Esophagus mucosa (tissue), 1 donor: ENCODE measurements around the gene HNRNPLL. TPM values are rescaled to one million over a fixed set of nuclear protein-coding genes. Genes with fewer than 3 reads are reported as not detected.
"Not testable (repeated sequence)": the region's sequence is repeated elsewhere in the genome, so short reads cannot be mapped to it uniquely, and the experiment has no call there.

Source experiments
- ATAC-seq: fragments of 200-7000 bp; cut with Tn5 transposase; one replicate; pipeline ENCODE4 v1.9.1; 2020
- total RNA-seq: library from RNA; stranded (reverse); gene quantifications from one replicate; pipeline ENCODE4 v1.2.4, GENCODE V29; 2023
- donor health status: DM: yes; HTN: yes; CAD: no.

The HNRNPLL gene
- total RNA-seq, 1 donor from 2014 or later, result 14.2 TPM

DNA sequence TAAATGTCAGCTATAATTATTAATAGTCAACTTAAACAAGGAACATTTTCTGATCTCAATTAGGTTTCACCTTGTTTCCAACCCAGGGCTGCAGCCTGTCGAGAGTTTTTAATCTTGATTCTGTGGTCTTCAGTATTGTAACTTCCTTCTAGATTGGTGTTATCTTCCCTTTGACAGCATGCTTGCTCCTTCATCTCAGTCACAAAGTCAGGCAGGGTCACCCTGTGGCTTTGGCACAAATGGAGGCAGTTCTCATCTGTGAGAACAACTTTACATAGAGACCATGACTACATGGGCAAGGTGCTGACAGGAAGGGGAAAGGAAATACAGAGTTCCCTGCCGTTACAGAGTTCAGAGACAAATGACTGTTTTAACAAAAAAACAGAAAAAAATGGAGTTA is 50.5 kb downstream of the HNRNPLL start:
- ATAC-seq, result no peak

DNA sequence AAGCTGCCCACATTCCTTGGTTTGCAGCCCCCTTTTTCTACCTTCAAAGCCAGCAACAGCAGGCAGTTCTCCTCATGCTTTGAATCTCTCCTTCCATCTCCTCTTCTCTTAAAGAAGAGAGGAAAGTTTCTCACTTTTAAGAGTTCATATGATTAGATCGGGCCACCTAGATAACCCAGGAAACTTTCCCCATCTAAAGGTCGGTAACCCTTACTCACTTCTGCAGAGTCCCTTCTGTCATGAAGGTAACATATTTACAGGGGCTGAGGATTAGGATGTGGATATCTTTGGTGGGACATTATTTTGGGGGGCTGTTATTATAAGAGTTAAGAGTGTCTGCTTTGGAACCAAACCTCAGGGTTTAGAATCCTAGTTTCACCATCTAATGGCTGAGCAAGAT is 51.0 kb downstream of the HNRNPLL start:
- ATAC-seq, result no peak

DNA sequence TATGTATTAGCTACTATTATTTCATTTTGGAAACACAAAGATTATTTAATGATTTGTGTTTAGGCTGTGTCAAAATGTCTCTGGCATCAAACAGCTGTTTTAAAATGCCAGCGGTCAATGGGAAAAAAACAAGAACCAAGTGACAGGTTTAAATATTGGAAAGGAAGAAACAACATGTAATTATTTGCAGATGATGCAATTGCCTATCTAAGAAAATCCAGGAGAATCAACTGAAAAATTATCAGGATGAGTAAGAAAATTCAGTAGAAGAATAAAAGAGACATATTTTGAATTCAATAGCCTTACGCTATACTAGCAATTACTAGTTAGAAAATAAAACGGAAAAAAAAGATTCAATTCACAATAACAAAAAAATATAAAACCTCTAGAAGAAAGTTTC is 51.6 kb downstream of the HNRNPLL start:
- no peak for ATAC-seq

- no peak for ATAC-seq
Measured at GRCh38 chr2:38549851-38550250, 52.9 kb downstream of the HNRNPLL start.

DNA sequence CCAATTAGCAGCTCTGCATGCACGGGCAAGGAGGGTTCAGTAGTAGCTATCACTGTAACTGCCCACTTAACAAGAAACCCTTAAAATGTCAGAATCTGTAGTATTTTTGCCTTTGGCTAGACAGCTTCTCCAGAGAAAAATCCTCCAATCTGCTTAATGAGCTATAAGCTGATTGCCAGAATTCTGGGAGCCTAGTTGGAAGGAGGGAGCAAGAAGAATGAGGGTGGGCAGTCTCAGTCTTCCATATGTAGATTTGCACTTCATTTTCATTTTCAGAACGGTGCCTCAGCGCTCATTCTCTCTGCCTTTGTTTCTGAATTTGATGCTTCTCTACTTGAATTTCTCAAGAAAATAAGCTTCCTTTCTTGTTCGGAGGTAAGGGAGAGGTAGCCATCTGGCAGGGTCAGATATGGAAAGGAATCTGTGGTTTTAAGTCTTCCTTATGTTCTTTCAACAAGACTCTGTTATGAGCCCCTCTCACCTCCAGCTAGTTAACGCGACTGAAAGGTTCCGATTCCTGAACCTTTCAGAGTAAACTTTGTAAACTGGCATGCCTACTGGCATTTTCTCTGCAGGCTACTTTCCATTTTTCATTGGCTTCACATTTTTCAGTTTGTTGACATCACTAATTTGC is 53.5 kb downstream of the HNRNPLL start:
- no peak for ATAC-seq

DNA sequence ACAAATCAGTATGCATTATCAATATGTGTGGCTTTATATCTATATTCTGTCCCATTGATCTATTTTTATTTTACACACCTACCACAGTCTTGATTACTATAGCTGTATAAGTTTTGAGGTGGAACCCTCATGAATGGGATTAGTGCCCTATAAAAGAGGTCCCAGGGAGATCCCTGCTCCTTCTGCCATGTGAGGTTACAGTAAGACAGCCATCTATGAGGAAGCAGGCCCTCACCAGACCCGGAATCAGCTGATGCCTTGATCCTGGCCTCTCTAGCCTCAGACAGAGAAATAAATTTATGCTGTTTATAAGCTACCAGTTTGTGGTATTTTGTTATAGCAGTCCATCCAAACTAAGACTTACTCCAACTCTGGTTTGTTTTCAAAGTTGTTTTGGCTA is 54.9 kb downstream of the HNRNPLL start:
- no peak for ATAC-seq

GRCh38 chr2:38546585-38546984 is 56.1 kb downstream of the HNRNPLL start:
- no peak for ATAC-seq

DNA sequence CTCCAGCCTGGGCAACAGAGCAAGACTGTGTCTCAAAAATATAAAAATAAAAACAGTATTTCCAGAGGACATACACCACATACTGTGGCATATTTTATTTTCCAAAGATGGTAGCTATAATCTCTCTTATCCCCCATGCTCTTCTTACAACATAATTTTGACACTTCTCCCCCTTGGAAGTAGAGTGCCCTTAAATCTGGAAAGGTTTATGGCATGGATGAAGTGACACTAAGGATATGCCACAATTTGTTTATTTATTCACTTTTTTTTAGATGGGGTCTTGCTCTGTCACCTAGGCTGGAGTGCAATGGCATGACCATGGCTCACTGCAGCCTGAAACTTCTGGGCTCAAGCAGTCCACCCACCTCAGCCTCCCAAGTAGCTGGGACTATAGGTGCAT is 56.7 kb downstream of the HNRNPLL start:
- no peak for ATAC-seq

GRCh38 chr2:38542248-38542631 is 60.5 kb downstream of the HNRNPLL start:
- not testable (repeated sequence) for ATAC-seq

DNA sequence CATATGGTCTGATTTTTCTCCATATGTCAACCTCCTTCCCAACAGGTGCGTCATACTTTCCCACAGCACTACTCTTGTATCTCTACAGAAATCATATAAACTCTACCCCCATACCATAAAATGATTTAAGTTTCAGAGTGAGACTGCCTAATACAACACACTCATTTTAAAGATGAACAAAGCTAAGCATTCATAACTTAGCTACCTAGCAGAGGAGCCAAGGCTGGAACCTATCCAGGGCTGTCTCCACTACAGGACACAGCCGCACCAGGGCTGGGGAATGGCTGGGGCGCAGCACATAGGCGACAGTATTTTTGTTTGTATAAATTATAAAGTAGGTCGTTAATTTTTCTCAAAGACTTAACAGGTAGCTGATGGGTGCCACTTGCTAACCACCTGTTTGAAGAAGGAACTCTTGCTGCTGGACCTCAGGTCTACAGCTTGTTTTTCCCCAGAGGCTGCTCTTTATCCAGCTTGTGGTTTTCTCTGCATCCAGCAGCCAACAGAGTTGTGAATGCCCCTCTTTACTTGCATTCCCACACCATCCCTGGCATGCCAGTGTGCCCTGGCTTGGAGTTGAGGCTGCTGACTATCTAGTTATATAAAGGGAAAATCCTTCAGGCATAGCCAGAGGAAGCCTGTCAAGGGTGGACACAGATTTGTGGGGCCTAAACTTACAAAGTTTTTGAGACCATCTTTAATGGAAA is 62.0 kb downstream of the HNRNPLL start:
- no peak for ATAC-seq

GRCh38 chr2:38539086-38539485 is 63.6 kb downstream of the HNRNPLL start:
- ATAC-seq, result no peak

- no peak for ATAC-seq
Measured at GRCh38 chr2:38537937-38538525, 64.7 kb downstream of the HNRNPLL start.

- not testable (repeated sequence) for ATAC-seq
Measured at GRCh38 chr2:38537296-38537695, 65.4 kb downstream of the HNRNPLL start.

DNA sequence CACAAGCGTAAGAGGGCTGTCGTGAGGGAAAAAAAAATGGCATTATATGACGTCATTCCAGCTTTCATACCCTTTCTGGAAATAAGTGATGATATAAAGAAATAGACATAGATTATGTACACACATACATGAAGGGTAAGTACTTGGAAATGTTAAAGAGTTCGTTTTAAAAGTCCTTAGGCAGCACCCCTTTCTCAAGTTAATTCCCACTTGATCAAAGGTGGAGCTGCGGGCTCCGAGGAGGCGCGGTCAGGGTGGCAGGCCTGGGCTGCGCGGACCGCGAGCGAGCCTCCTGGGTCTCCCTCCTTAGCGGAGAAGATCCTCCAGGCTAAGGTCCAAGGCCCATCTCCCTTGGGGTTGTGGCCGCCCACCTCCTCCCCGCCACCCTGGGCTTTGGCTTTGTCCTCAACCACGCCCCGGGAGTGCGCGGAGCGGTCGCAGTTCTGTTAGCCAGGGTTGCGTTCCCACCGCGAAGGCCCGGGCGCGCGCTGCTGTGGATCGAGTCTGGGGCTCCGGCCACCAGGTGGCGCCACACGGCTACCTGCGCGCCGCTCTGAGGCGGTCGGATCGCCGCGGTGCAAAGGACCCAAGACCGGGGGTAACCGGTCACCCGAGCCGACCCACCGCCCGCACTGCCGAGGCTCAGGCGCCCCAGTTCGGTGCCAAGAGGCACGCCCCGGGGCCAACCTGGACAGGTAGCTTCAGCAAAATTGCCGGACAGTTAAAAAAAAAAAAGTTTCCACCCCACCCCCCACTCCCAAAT is 66.8 kb downstream of the HNRNPLL start:
- peak; percentile 89 for ATAC-seq

- no peak for ATAC-seq
Measured at GRCh38 chr2:38535404-38535743, 67.4 kb downstream of the HNRNPLL start.

GRCh38 chr2:38534746-38535403 is 67.9 kb downstream of the HNRNPLL start:
- ATAC-seq, result no peak

GRCh38 chr2:38533757-38534545 is 68.8 kb downstream of the HNRNPLL start:
- no peak for ATAC-seq

GRCh38 chr2:38533180-38533579 is 69.5 kb downstream of the HNRNPLL start:
- ATAC-seq, result peak; percentile 47

GRCh38 chr2:38532366-38532765 is 70.4 kb downstream of the HNRNPLL start:
- no peak for ATAC-seq

DNA sequence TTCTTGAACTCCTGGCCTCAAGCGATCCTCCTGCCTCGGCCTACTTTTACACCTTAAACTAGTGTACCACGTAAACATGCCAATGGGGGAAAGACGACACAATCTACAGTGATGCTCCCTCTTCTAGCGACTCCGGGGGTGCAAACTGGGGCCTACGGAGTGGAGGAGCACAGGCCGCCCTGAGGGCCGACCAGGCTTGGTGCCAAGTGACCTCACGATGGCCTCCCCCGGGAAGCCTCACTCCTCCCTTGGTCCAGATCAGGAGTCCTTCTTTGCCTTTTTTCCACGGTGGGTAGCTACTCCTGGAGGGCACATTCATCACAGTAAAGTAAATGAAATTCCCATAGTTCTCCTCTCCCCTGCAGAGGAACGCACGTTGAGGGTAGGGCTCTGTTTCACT is 73.5 kb downstream of the HNRNPLL start:
- no peak for ATAC-seq

GRCh38 chr2:38528534-38528933 is 74.2 kb downstream of the HNRNPLL start:
- ATAC-seq, result no peak

DNA sequence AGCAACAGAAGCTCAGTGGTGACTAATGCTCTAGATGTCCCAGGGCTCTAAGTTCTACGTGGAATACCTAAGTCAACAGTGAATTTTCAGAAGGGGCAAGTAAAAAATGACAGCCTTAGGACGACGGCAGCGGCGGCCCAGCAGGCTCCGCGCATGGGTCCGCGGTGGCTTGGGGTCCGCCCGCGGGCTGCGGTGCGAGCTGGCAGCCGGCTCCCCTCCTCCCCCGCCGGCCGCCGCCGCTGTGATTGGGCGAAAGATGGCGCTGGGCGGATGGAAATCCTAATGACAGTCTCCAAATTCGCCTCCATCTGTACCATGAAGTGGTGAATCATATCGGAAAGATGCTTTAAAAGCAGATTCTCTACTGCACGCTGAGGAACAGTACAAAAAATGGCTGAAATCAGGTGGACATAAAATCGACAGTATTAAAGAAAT is 74.7 kb downstream of the HNRNPLL start:
- ATAC-seq, result peak; percentile 19
